HG03139 (cell line): ENCODE data around the gene POC5.

Experiments
- ATAC-seq: cut with Tn5 transposase; IDR thresholded peaks from one replicate; pipeline ENCODE4 v1.9.1; 2021; ENCODE audit not compliant: unreplicated experiment

The POC5 gene

GRCh38 chr5:75660678-75661465 is 56.4 kb downstream of the POC5 start:
- ATAC-seq, result no peak

- no peak for ATAC-seq
These were observed 57.3 kb downstream of the POC5 start for GRCh38 chr5:75659791-75660450.

- no peak for ATAC-seq
These were observed 60.8 kb downstream of the POC5 start for GRCh38 chr5:75656311-75657003.

DNA sequence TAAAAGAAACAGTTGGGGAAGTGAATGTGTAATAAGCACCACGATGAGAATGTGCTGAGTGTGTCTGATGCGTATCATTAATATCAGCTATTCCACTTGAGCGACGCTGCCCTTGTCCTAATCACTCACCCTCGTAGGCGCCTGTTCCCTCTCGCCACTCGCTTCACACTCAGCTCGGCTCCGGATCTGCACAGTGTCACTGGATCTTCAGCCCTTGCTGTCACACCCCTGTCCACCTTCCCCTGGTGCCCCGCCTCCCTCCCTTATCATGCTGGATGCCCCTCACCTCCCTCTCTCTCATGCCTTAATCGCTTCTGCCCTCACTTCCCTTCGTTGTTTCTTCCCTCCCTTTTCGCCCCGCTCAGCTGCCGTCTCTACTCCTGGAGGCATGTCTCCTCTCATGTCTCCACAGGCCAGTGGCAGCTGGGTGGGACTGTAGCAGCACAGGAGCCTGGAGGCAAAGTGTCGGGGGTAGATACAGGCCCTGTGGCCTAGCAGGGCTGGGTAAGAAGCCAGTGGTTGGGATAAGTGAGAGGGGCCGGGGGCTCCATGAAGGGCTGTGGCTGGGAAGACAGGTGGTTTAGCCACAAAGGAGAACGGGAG is 62.4 kb downstream of the POC5 start:
- no peak for ATAC-seq

DNA sequence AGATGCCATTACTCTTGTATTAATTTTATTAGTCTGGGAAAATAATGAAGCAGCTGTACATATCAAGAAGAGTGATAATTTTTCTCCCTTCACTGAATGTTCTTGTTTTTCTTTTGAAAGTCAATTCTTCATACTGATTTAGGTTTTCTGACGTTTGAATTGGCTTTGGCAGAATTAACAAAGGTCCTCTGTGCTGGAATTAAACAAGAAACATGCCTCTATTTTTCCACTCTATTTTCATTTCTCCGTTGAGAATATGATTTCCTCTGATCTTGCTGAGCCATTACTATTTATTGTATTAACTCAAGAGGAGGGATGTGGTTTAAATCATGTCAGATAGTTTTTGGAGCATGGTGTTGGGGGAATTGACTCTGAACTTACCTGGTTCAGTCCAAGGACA is 63.7 kb downstream of the POC5 start:
- ATAC-seq, result no peak

- no peak for ATAC-seq
These were observed 65.5 kb downstream of the POC5 start for GRCh38 chr5:75651575-75652238.

DNA sequence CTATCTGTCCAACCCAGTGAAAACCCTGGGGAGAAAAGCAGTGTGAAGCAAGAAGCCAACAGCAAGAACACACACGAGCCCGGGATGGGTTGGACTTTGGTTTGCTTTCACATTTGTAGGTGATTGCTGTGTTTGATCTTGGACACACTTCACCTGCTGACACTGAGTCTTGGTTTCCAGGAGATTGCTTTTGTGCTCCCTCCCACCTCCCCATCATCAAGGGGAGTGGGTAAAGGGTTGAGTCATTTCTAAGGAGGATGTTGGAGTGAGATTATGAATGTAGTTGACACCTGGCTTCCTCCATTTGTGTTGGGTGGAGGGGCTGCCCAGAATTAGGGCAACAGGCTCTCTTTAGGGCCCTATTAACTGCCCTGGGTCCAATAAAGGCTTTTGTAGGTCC is 68.5 kb downstream of the POC5 start:
- no peak for ATAC-seq

DNA sequence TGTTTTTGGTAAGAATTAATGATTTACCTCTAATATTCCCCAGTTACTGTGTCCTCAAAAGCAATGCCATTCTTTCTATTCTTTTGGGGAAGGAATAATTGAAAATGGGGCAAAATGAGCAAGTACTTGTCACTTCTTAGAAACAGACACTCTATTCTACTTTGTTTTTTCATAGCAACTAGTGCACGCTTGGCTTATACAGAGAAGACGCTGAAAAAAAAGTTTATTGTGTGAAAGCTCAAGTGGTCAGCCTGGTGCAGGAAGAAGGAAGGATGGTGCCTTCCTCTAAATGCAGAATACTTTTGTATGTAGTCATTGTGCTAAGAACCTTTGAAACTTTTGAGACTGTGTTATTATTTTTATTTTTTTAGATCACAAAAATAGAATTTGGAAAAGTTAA is 76.4 kb downstream of the POC5 start:
- ATAC-seq, result no peak

GRCh38 chr5:75640395-75640794 is 76.8 kb downstream of the POC5 start:
- no peak for ATAC-seq

GRCh38 chr5:75639535-75640311 is 77.5 kb downstream of the POC5 start:
- no peak for ATAC-seq

DNA sequence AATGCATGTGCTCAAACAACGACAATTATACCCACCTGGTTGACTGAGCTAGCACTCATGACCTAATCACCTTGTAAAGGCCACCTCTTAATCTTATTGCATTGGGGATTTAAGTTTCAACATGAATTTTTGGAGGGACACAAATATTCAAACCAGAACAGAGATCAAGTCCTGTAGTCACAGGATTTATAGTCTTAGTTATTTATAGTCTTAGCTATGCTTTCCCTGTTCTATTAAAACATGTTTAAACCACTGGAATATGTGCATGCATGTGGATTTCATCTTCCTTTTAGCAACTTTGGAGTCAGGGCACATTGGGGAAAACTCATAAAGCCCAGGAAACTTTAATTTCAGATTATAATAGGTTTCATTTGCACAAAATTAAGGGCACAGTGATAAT is 79.3 kb downstream of the POC5 start:
- no peak for ATAC-seq

- ATAC-seq, result no peak
These were observed 84.9 kb downstream of the POC5 start for GRCh38 chr5:75632321-75632720.

GRCh38 chr5:75630875-75631274 is 86.4 kb downstream of the POC5 start:
- ATAC-seq, result no peak

DNA sequence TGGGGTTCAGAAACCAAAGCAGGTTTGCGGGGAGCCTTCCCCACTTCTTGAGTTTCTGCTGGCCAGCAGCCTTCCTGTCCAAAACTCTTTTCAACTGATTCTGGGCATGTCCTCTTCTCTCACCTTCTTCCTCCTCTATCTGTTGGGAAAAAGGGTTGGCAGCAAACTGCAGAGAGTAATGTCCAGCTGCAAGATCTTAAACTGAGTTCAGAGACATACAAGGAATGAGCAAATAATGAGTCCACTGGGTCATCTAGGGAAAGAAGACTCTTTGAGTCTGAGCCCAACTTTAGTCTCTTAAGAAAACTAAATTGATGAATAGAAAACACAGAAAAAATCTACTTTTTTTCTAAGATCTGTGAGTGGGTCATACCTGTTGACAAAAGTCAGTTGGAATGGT is 89.4 kb downstream of the POC5 start:
- no peak for ATAC-seq

DNA sequence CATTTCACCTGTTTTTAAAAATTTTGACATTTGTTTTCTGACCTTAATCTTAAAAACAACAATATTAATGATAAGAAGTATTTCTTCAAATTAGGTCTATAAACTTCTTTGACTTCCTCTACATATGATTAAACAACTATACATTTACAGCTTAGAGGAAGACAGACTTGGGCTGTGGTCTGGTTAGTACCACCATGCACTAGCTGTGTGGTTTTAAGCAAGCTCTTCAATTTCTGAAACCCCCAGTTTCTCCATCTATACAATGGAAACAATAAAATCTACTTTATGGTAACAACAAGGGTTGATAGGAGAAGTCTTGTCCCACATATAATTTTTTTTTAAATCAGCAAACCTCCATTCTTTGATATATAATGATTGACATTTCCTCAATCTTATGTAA is 90.3 kb downstream of the POC5 start:
- ATAC-seq, result no peak
